Endodermal cell (in vitro differentiated cells): ENCODE results near the gene SORCS1. TPM values are rescaled to one million over a fixed set of nuclear protein-coding genes. Genes with fewer than 3 reads are reported as not detected.

Experiments used
- DNase-seq: peaks from one replicate; pipeline ENCODE4 v3.0.0-alpha.2; 2017
- H3K27ac ChIP-seq: 2 replicates; pipeline ENCODE4 v1.5.1; 2013; ENCODE audit warnings: mild to moderate bottlenecking, low read depth, low read length, moderate library complexity
- H3K27me3 ChIP-seq: 2 replicates; pipeline ENCODE4 v1.6.1; 2013; ENCODE audit warnings: mild to moderate bottlenecking, low read length, moderate library complexity; ENCODE audit not compliant: insufficient read depth, control insufficient read depth, poor library complexity, severe bottlenecking
- H3K36me3 ChIP-seq: 2 replicates; pipeline ENCODE4 v1.7.0; 2013; ENCODE audit warnings: mild to moderate bottlenecking, low read length, moderate library complexity; ENCODE audit not compliant: control insufficient read depth, insufficient read depth
- H3K4me1 ChIP-seq: one replicate; pipeline ENCODE4 v1.7.0; 2013; ENCODE audit warnings: low read length; ENCODE audit not compliant: control insufficient read depth, insufficient read depth
- H3K4me3 ChIP-seq: 2 replicates; pipeline ENCODE4 v1.5.1; 2013; ENCODE audit warnings: mild to moderate bottlenecking, low read length, moderate library complexity
- H3K9ac ChIP-seq: 2 replicates; pipeline ENCODE4 v1.6.1; 2013; ENCODE audit warnings: mild to moderate bottlenecking, low read length, moderate library complexity; ENCODE audit not compliant: poor library complexity, severe bottlenecking; ENCODE audit errors: extremely low read depth
- H3K9me3 ChIP-seq: 2 replicates; pipeline ENCODE4 v1.6.1; 2013; ENCODE audit warnings: mild to moderate bottlenecking, low read length, moderate library complexity; ENCODE audit not compliant: control insufficient read depth
- H3K27ac Mint-ChIP-seq: 2 replicates; pipeline ENCODE4 v1.8.0; 2020; ENCODE audit warnings: mixed read lengths
- H3K27me3 Mint-ChIP-seq: 2 replicates; pipeline ENCODE4 v1.8.0; 2021; ENCODE audit warnings: mild to moderate bottlenecking, mixed read lengths; ENCODE audit not compliant: insufficient read depth
- H3K36me3 Mint-ChIP-seq: 2 replicates; pipeline ENCODE4 v1.8.0; 2020; ENCODE audit warnings: low read depth, mixed read lengths
- H3K4me1 Mint-ChIP-seq: 2 replicates; pipeline ENCODE4 v1.8.0; 2020; ENCODE audit warnings: mixed read lengths
- H3K4me3 Mint-ChIP-seq: 2 replicates; pipeline ENCODE4 v1.8.0; 2020; ENCODE audit warnings: mild to moderate bottlenecking, moderate library complexity, mixed read lengths
- H3K9me3 Mint-ChIP-seq: 2 replicates; pipeline ENCODE4 v1.8.0; 2020; ENCODE audit warnings: mild to moderate bottlenecking, mixed read lengths
- WGBS, 2 experiments: methylation state at CpG; one replicate each; pipeline versions ENCODE4 v1.1.5 to v1.1.7; 2013; ENCODE audit warnings: missing lambda C conversion rate in 2 of 2, mixed read lengths in 1 of 2; ENCODE audit not compliant: insufficient coverage in 1 of 2, insufficient read length in 1 of 2; 5-methylcytosine and 5-hydroxymethylcytosine counted together
- total RNA-seq, 2 donors: library from RNA; stranded (reverse); fragmentation: NEBNext Ultra II Directional in 1 of 2; extraction: Animal tissue kit (Norgen Biotek cat#: 25700) in 1 of 2; gene quantifications; 2 replicates in 1 of 2; 3 replicates in 1 of 2; pipeline ENCODE4 v1.2.1, GENCODE V29; 2021
- TF ChIP-seq, protein P1 (sequence below): fragments of 200-600 bp; sonication (generic); conservative IDR thresholded peaks from 2 replicates; pipeline ENCODE4 v1.5.0; 2021; ENCODE audit warnings: antibody characterized with exemption, mild to moderate bottlenecking

Gene SORCS1
- total RNA-seq, 2 donors from 2014 or later: 57.4 to 79.6 TPM

DNA sequence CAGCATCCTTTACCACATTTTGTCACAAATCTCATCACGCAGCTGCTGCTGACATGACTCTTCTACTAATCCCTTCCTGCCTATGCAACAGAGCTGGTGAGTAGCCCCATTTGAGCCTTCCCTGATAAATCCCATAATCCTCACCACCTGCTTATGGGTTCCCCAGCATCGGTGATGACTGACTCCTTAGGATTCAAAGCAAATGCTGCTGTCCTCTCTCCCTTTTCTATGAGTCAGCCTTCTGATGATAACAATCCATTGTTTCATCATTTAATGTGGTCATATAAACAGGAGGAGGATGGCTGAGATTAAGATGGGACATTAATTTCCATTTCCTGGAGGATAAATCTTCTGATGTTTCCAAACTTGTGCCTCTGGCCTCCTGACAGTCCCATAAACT is 73.4 kb downstream of the SORCS1 start:
- DNase-seq: no peak
- 84 to 100% methylated on average over 2 of the region's 2 CpGs for WGBS, 2 experiments
- no peak overlapping the region for H3K4me3 ChIP-seq
- Mint-ChIP-seq H3K36me3 (peaks cover 6% of the 10 kb centered on the region), H3K27me3 (no peaks in the 10 kb centered on the region), H3K27ac (no peak overlapping the region), H3K9me3 (no peaks in the 10 kb centered on the region), H3K4me3 (no peak overlapping the region), H3K4me1 (peaks cover 12% of the 10 kb centered on the region)
- no peak overlapping the region for H3K27ac ChIP-seq
- TF ChIP-seq, protein P1, sequence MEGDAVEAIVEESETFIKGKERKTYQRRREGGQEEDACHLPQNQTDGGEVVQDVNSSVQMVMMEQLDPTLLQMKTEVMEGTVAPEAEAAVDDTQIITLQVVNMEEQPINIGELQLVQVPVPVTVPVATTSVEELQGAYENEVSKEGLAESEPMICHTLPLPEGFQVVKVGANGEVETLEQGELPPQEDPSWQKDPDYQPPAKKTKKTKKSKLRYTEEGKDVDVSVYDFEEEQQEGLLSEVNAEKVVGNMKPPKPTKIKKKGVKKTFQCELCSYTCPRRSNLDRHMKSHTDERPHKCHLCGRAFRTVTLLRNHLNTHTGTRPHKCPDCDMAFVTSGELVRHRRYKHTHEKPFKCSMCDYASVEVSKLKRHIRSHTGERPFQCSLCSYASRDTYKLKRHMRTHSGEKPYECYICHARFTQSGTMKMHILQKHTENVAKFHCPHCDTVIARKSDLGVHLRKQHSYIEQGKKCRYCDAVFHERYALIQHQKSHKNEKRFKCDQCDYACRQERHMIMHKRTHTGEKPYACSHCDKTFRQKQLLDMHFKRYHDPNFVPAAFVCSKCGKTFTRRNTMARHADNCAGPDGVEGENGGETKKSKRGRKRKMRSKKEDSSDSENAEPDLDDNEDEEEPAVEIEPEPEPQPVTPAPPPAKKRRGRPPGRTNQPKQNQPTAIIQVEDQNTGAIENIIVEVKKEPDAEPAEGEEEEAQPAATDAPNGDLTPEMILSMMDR: no peak
- peaks cover 6% of the 10 kb centered on the region for H3K36me3 ChIP-seq
- H3K9ac ChIP-seq: no peak overlapping the region
- H3K4me1 ChIP-seq: no peaks in the 10 kb centered on the region
- no peaks in the 10 kb centered on the region for H3K9me3 ChIP-seq
- H3K27me3 ChIP-seq: no peaks in the 10 kb centered on the region

DNA sequence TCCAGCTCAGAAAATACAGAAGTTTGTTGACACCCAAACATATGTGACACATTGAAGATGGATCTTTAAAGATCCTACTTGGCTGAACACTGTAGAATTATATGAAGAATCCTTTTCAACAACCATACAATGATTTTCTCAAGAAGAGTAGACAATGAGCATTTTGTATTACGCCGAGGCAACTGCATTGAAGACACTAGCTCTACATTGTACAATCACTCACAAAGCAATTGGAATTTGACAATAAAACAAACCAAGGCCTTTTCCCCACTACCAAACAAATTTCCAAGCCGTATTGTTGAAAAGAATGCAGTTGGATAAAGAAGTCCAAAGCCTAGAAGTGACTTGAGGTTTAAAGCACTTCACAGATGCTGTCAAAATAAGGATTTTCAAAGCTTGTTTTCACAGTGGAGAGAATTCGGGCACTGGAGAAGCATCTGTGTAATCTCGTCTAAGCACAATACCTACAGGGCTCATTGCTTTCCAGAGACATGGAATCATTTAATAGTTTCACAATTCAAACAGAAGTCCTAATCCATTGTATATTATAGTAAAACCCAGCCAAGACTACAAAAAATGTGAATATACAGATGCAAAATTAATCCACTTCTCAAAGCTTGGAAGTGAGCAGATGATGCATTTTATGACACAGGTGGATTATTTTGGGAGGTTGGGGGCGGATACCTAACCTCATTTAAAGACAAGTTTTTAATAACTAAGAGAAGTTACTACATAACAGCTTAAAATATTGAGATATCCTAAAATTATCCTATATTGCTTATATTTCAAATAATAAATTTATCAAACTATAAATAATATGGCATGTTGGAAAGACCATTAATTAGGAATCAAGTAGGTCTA is 78.6 kb downstream of the SORCS1 start:
- no peak for DNase-seq
- H3K27ac Mint-ChIP-seq: no peak overlapping the region
- TF ChIP-seq, protein P1: no peak
- H3K4me1 Mint-ChIP-seq: peaks cover 11% of the 10 kb centered on the region
- peaks cover 6% of the 10 kb centered on the region for H3K36me3 ChIP-seq
- no peaks in the 10 kb centered on the region for H3K9me3 Mint-ChIP-seq
- H3K27me3 ChIP-seq: no peaks in the 10 kb centered on the region
- no peaks in the 10 kb centered on the region for H3K9me3 ChIP-seq
- peak overlapping the region; percentile 7 for H3K27ac ChIP-seq
- WGBS, 2 experiments: 90 to 96% methylated on average over 2 to 5 of the region's 6 CpGs
- H3K36me3 Mint-ChIP-seq: peaks cover 6% of the 10 kb centered on the region
- no peak overlapping the region for H3K4me3 ChIP-seq
- H3K4me3 Mint-ChIP-seq: no peak overlapping the region
- H3K9ac ChIP-seq: no peak overlapping the region
- no peaks in the 10 kb centered on the region for H3K27me3 Mint-ChIP-seq
- no peaks in the 10 kb centered on the region for H3K4me1 ChIP-seq

DNA sequence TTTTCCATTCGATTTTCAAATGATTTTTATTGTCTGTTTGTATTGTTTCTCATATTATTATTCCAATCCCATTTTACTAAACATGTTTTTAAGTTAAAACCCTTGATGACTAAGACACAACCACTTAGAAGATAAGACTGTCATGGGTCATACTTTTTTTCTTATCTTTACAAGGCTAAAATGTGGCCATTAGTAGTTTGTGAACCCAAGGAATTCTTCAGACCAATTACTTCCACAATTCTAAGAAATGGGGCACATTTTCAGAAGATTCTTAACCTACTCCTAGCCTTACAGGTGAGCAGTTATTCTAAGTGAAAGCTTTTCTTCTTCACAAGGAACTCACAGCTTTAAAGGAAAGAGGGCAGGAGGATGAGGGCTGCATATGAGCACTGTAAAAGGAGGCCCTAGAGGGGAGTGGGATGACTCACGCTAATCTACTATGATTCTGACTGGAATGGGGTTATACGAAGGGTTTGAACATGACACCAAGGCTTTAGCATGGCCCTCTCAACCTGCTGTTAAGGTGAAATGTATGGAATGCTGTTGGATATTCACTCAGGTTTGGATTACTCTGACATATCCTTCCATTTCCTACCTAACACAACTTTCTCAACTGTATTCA is 81.0 kb downstream of the SORCS1 start:
- Histone ChIP-seq H3K27me3 (no peaks in the 10 kb centered on the region), H3K27ac (no peak overlapping the region), H3K4me1 (no peaks in the 10 kb centered on the region), H3K4me3 (no peak overlapping the region), H3K9me3 (no peaks in the 10 kb centered on the region), H3K9ac (no peak overlapping the region), H3K36me3 (peaks cover 5% of the 10 kb centered on the region)
- Mint-ChIP-seq H3K27ac (no peak overlapping the region), H3K9me3 (no peaks in the 10 kb centered on the region), H3K27me3 (no peaks in the 10 kb centered on the region), H3K4me1 (peaks cover 9% of the 10 kb centered on the region), H3K36me3 (peaks cover 5% of the 10 kb centered on the region), H3K4me3 (no peak overlapping the region)
- WGBS, 2 experiments: 60 to 71% methylated on average over 1 to 2 of the region's 3 CpGs
- TF ChIP-seq, protein P1: no peak
- DNase-seq: no peak
